Measurements from ENCODE around the gene ZHX3. TPM values are rescaled to one million over a fixed set of nuclear protein-coding genes. Genes with fewer than 3 reads are reported as not detected.

The ZHX3 gene
- total and polyA plus RNA-seq, 9 of the 15 experiments (the other 6 are each of a cell fraction or from before 2014, with no cell fraction given): 0.80 to 14.6 (median 4.9) TPM

DNA sequence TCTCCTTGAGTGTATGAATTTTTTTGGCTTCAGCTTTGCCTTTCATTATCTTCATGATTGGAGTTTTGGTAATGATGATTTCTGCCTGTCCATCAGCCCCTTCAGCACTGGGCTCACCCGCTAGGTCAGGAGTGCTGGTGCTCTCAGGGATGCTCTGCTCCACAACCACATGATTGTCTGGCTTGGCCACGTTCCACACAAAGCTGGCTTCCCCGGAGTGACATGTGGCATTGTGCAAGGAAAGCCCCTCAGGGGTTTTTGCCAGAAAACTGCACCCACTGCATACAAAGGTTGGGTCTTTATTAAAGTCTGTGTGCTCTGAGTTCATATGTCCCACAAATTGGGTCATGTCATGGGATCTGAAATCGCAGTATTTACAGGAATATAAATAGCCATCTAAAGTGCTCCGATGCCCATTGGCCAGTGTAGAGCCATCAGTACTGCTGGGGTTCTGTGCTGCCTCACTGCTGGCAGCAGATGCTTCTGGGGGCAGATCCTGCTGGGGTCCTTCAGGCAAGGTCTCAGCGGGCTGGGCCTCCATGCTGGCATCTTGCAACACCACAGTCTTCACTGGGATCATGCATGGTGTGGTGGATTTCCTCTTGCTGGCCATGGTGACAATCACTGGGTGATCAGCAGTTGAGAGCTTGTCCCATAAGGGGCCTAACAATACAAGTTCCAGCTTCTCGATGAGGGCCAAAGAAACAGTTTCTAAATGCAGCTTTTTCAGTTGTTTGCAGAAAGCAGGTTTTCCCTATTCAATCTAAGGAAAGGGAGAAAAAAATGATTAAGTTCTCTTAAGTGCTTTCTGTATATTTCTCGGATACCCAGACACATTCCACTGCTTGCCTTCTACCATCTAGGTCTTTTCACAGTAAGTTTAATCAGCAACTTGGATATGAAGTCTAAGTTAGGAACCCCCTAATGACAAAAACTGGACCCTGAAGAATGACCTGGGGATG is 112.9 kb downstream of the ZHX3 start:
- Histone ChIP-seq H3K4me1 (replicated peaks in 1 of 2; ENCODE audit: control insufficient read depth in 2 of 2, insufficient read depth in 2 of 2, low read length in 2 of 2) (no peaks in the 10 kb centered on the region), H3K79me2 (ENCODE audit: control insufficient read depth, insufficient read depth, low read length) (no peaks in the 10 kb centered on the region), H3K9ac (ENCODE audit: insufficient read depth in 1 of 2, low read depth in 2 of 2, low read length in 2 of 2) (no peak overlapping the region), H3K4me2 (ENCODE audit: insufficient read depth, low read length) (no peak overlapping the region), H3K27ac (ENCODE audit: extremely low read depth, low read depth, low read length) (no peak overlapping the region), H3K27me3 (ENCODE audit: control insufficient read depth in 2 of 2, insufficient read depth in 2 of 2, low read length in 2 of 2) (no peaks in the 10 kb centered on the region), H3K9me1 (ENCODE audit: control insufficient read depth, insufficient read depth, low read length) (no peaks in the 10 kb centered on the region), H4K20me1 (replicated peaks; ENCODE audit: control insufficient read depth, insufficient read depth, low read length) (no peaks in the 10 kb centered on the region), H3K9me3 (replicated peaks; ENCODE audit: control insufficient read depth, insufficient read depth, low read depth, low read length) (no peaks in the 10 kb centered on the region; the same call in 1 of the 2 replicates), H2AFZ (ENCODE audit: low read depth, low read length) (no peak overlapping the region), H3K4me3 (no peak overlapping the region), H3K36me3 (ENCODE audit: control insufficient read depth, insufficient read depth, low read length) (peaks cover 10% of the 10 kb centered on the region; the same call in 1 of the 3 replicates)
- TF ChIP-seq ZNF146 (CRISPR knock-in tag; IDR thresholded peaks at IDR 0.05; ENCODE audit: unreplicated experiment) (no peak), NCOA1 (IDR thresholded peaks at IDR 0.05; ENCODE audit: low read depth) (no peak), ZNF695 (CRISPR knock-in tag; IDR thresholded peaks at IDR 0.05) (no peak), ELF2 (CRISPR knock-in tag; IDR thresholded peaks at IDR 0.05) (no peak), MYBL2 (IDR thresholded peaks at IDR 0.05; ENCODE audit: low read depth) (no peak), MYBL2 (CRISPR knock-in tag; IDR thresholded peaks at IDR 0.05; ENCODE audit: borderline replicate concordance) (no peak), KLF6 (CRISPR knock-in tag; IDR thresholded peaks at IDR 0.05; ENCODE audit: borderline replicate concordance) (no peak), RHOXF2B (CRISPR knock-in tag; conservative IDR thresholded peaks at IDR 0.05) (no peak), ZNF589 (CRISPR knock-in tag; IDR thresholded peaks at IDR 0.05; ENCODE audit: low read depth) (no peak), KAT7 (CRISPR knock-in tag; IDR thresholded peaks at IDR 0.05; ENCODE audit: borderline replicate concordance) (no peak)
- TF ChIP-seq, protein P1, sequence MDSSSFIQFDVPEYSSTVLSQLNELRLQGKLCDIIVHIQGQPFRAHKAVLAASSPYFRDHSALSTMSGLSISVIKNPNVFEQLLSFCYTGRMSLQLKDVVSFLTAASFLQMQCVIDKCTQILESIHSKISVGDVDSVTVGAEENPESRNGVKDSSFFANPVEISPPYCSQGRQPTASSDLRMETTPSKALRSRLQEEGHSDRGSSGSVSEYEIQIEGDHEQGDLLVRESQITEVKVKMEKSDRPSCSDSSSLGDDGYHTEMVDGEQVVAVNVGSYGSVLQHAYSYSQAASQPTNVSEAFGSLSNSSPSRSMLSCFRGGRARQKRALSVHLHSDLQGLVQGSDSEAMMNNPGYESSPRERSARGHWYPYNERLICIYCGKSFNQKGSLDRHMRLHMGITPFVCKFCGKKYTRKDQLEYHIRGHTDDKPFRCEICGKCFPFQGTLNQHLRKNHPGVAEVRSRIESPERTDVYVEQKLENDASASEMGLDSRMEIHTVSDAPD (CRISPR knock-in tag; IDR thresholded peaks at IDR 0.05): no peak
- TF ChIP-seq, protein P2, sequence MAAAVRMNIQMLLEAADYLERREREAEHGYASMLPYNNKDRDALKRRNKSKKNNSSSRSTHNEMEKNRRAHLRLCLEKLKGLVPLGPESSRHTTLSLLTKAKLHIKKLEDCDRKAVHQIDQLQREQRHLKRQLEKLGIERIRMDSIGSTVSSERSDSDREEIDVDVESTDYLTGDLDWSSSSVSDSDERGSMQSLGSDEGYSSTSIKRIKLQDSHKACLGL (CRISPR knock-in tag; IDR thresholded peaks at IDR 0.05; ENCODE audit: borderline replicate concordance, poor library complexity, severe bottlenecking): no peak
- CTCF ChIA-PET (ENCODE audit: low intra/inter-chr PET ratio): no interaction called here
- BruUV-seq (replicated peaks): no TSS peak
- WGBS (ENCODE audit: insufficient coverage, low coverage, missing lambda C conversion rate): 67% methylated on average over 7 of the region's 8 CpGs
- DNase-seq (ENCODE audit: extremely low read depth in 1 of 4, low spot score in 3 of 4): no peak
- in situ Hi-C loops (cut with MboI): no loop called here
- no peak for ATAC-seq
- FAIRE-seq: no peak
- POLR2A ChIA-PET: no interaction called here
- intact Hi-C loops (cut with micrococcal nuclease): no loop called here
